H1 (cell line): ENCODE results near the gene AMPH.

Source experiments
- CTCF ChIP-seq, 3 experiments: IDR thresholded peaks; 1 replicate in 2 of 3; 2 replicates in 1 of 3; pipeline versions ENCODE4 v1.5.1 to v1.6.1; 2011; ENCODE audit warnings: low read length in 3 of 3, mild to moderate bottlenecking in 3 of 3, inconsistent platforms in 2 of 3, low read depth in 1 of 3, moderate library complexity in 1 of 3; ENCODE audit not compliant: insufficient read depth in 1 of 3; ENCODE audit errors: control extremely low read depth in 1 of 3
- EZH2 ChIP-seq: fragments of 200-600 bp; sonication (generic); IDR thresholded peaks from 2 replicates; pipeline ENCODE4 v1.7.1; 2012; ENCODE audit warnings: low read depth, mild to moderate bottlenecking, moderate library complexity, low read length, inconsistent platforms; ENCODE audit not compliant: severe bottlenecking
- FOSL1 ChIP-seq: IDR thresholded peaks from 2 replicates; pipeline ENCODE4 v1.6.1; 2011; ENCODE audit warnings: mild to moderate bottlenecking, low read depth, low read length, moderate library complexity; ENCODE audit not compliant: insufficient read depth
- GABPA ChIP-seq: IDR thresholded peaks from 2 replicates; pipeline ENCODE4 v1.6.1; 2011; ENCODE audit warnings: mild to moderate bottlenecking, low read length, moderate library complexity, borderline replicate concordance; ENCODE audit not compliant: insufficient read depth
- JUN ChIP-seq: IDR thresholded peaks from 2 replicates; pipeline ENCODE4 v1.6.1; 2011; ENCODE audit warnings: low read depth, mild to moderate bottlenecking, improper control_type of control experiment, low read length
- MAFK ChIP-seq: IDR thresholded peaks from 2 replicates; pipeline ENCODE4 v1.6.1; 2012; ENCODE audit warnings: low read depth, mild to moderate bottlenecking, improper control_type of control experiment, low read length
- POLR2A ChIP-seq, 2 experiments: IDR thresholded peaks; 1 replicate in 1 of 2; 2 replicates in 1 of 2; pipeline ENCODE4 v1.6.1; 2011; ENCODE audit warnings: low read depth in 2 of 2, low read length in 2 of 2, mild to moderate bottlenecking in 2 of 2; ENCODE audit errors: control extremely low read depth in 1 of 2
- POLR2AphosphoS5 ChIP-seq: IDR thresholded peaks from 2 replicates; pipeline ENCODE4 v1.6.1; 2011; ENCODE audit warnings: low read depth, low read length
- SP2 ChIP-seq: IDR thresholded peaks from 2 replicates; pipeline ENCODE4 v1.6.1; 2012; ENCODE audit warnings: mild to moderate bottlenecking, low read length, inconsistent platforms
- USF2 ChIP-seq: IDR thresholded peaks from 2 replicates; pipeline ENCODE4 v1.6.1; 2011; ENCODE audit warnings: low read length, improper control_type of control experiment
- TF ChIP-seq, protein P1 (sequence below): IDR thresholded peaks from 2 replicates; pipeline ENCODE4 v1.6.1; 2011; ENCODE audit warnings: low read depth, mild to moderate bottlenecking, low read length; ENCODE audit not compliant: insufficient read depth

DNA sequence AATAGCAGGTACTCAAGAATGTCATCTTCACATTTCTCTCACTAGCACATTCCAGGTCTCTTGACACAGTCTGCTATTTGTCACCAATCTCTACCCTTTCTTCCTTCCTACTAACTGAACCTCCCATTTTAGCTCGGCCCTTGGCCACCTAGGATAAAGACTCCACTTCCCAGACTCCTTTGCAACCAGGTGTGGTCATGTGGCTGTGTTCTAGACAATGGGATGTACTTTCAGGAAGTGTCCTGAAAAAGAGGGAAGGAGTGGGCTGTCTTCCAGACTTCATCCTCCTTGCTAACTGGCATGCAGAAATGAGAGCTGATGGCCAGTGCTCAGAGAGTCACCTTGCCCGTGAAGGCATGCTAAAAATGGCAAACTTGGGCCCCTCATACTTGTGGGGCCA, 139.2 kb downstream of the AMPH start:
- TF ChIP-seq POLR2A (IDR thresholded peaks at IDR 0.05; ENCODE audit: control extremely low read depth in 1 of 2, low read depth in 2 of 2, low read length in 2 of 2) (no peak), USF2 (peak; percentile 75), CTCF (IDR thresholded peaks at IDR 0.05; ENCODE audit: control extremely low read depth in 1 of 3, insufficient read depth in 1 of 3, low read depth in 1 of 3, low read length in 3 of 3) (no peak), EZH2 (no peak), JUN (no peak), SP2 (no peak), MAFK (no peak), FOSL1 (no peak), GABPA (no peak), POLR2AphosphoS5 (no peak)
- TF ChIP-seq, protein P1, sequence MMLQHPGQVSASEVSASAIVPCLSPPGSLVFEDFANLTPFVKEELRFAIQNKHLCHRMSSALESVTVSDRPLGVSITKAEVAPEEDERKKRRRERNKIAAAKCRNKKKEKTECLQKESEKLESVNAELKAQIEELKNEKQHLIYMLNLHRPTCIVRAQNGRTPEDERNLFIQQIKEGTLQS: no peak
